Lower lobe of right lung (tissue), 2 donors: ENCODE data around the gene GALNT2. TPM values are rescaled to one million over a fixed set of nuclear protein-coding genes. Genes with fewer than 3 reads are reported as not detected.

Experiments
- ATAC-seq, 2 donors: fragments of 200-7000 bp; cut with Tn5 transposase; one replicate each; pipeline ENCODE4 v1.9.1; 2020 to 2022; ENCODE audit warnings: mild to moderate bottlenecking in 2 of 2, moderate library complexity in 2 of 2
- DNase-seq: peaks from one replicate; pipeline ENCODE4 v3.0.0-alpha.2; 2020
- H3K27ac ChIP-seq: fragments of 200-600 bp; one replicate; pipeline ENCODE4 v1.8.0; 2022
- H3K27me3 ChIP-seq: fragments of 200-600 bp; one replicate; pipeline ENCODE4 v1.8.0; 2022; ENCODE audit warnings: low read depth
- H3K36me3 ChIP-seq: fragments of 200-600 bp; one replicate; pipeline ENCODE4 v1.8.0; 2022; ENCODE audit warnings: mild to moderate bottlenecking
- H3K4me1 ChIP-seq: fragments of 200-600 bp; one replicate; pipeline ENCODE4 v1.8.0; 2022
- H3K4me3 ChIP-seq: fragments of 200-600 bp; one replicate; pipeline ENCODE4 v1.8.0; 2022; ENCODE audit warnings: mild to moderate bottlenecking
- H3K9me3 ChIP-seq: fragments of 200-600 bp; one replicate; pipeline ENCODE4 v1.8.0; 2022
- CTCF ChIP-seq: fragments of 200-600 bp; IDR thresholded peaks from one replicate; pipeline ENCODE4 v1.8.0; 2022; ENCODE audit warnings: antibody characterized with exemption, mild to moderate bottlenecking
- intact Hi-C: fragments of 100-400 bp; cut with DNase I; formaldehyde crosslinking; loops from one replicate; pipeline ENCODE4 v1.11.0; 2022
- total RNA-seq: library from RNA; stranded (reverse); fragmentation: NEBNext Ultra II Directional; extraction: Animal tissue kit (Norgen Biotek cat#: 25700); gene quantifications from one replicate; pipeline ENCODE4 v1.2.1, GENCODE V29; 2021
- donor health status: DM: no; HTN: yes; CAD: no; lungs with severe emphysema.

Gene GALNT2
- total RNA-seq, 1 donor from 2014 or later: 48.0 TPM

DNA sequence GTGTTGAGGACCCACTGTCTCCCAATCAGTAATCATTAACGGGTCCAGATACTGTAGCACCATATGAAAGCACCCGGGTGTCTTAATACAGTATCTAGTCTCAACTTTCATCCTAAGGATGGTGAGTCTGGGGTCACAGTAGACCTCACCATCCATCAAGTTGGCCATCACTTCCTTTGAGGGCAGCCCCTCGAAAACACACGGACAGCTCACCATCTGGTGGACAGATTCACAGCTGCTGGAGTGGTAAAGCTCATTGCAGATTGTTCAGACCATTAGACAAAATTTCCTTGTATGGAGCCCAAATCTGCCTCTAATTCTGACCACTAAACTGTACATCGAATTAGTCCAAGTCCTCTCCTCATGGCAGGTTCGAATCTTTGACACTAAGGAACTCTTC is 236.0 kb downstream of the GALNT2 start:
- Histone ChIP-seq H3K27ac (no peak overlapping the region), H3K36me3 (no peaks in the 10 kb centered on the region), H3K27me3 (no peaks in the 10 kb centered on the region), H3K4me3 (no peak overlapping the region), H3K9me3 (no peaks in the 10 kb centered on the region), H3K4me1 (peaks cover 11% of the 10 kb centered on the region)
- DNase-seq: no peak
- no peak for TF ChIP-seq CTCF
- intact Hi-C loops: no loop called here
- no peak for ATAC-seq

DNA sequence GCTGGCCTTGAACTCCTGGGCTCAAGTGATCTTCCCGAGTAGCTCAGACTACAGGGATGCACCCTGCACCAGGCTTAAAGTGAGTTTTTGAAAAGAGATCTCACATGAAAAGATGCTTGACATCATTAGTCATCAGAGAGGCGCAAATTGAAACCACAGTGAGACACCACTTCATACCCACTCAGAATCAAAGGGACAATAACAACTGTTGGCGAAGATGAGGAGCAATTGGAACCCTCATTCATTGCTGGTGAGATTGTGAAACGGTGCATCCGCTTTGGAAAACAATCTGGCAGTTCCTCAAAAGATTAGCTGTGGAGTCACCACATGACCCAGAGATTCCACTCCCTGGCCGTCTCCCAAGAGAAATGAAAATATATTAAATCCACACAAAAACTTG is 236.8 kb downstream of the GALNT2 start:
- intact Hi-C loops: no loop called here
- Histone ChIP-seq H3K27ac (no peak overlapping the region), H3K9me3 (no peaks in the 10 kb centered on the region), H3K4me1 (peaks cover 11% of the 10 kb centered on the region), H3K4me3 (no peak overlapping the region), H3K27me3 (no peaks in the 10 kb centered on the region), H3K36me3 (no peaks in the 10 kb centered on the region)
- TF ChIP-seq CTCF: no peak
- ATAC-seq (no peak), DNase-seq (no peak)

DNA sequence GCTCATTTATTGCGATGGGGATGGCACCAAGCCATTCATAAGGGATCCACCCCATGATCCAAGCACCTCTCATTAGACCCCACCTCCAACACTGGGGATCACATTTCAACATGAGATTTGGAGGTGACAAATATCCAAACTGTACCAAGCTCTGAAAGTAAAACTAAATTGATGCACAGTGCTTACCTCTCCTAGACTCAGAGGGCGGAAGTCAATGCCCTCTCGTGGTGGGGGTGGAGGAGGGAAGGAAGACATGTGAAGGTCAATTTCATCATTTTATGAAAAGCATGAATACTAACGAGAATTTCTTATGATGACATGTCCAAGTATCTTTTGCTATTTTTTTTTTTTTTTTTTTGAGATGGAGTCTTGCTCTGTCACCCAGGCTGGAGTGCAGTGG is 239.1 kb downstream of the GALNT2 start:
- Histone ChIP-seq H3K9me3 (no peaks in the 10 kb centered on the region), H3K27me3 (peaks cover 2% of the 10 kb centered on the region), H3K36me3 (no peaks in the 10 kb centered on the region), H3K4me1 (peaks cover 11% of the 10 kb centered on the region), H3K27ac (no peak overlapping the region), H3K4me3 (no peak overlapping the region)
- no peak for TF ChIP-seq CTCF
- intact Hi-C loops: no loop called here
- ATAC-seq: no peak
- no peak for DNase-seq

DNA sequence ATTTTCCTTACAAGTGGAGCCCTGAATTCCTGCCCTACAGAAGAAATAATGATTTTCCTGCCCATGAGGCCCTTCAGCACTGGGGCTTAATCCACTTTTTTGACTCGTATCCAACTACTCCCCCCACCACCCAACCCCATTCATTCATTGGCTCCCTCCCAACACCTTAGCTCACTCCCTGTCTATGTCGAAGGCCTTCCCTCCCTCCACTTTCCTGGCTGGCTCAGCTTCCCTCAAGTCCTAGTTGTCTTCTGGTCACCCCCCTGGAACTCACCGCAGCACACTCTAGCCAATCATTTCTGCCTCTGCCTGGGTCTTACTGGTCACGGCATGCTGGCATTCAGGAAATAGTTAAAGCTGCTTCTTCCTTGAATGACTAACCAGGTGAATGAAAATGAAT is 240.2 kb downstream of the GALNT2 start:
- H3K36me3 ChIP-seq: no peaks in the 10 kb centered on the region
- peaks cover 12% of the 10 kb centered on the region for H3K27me3 ChIP-seq
- H3K4me3 ChIP-seq: no peak overlapping the region
- DNase-seq (no peak), ATAC-seq (no peak)
- no peaks in the 10 kb centered on the region for H3K9me3 ChIP-seq
- intact Hi-C loops: no loop called here
- TF ChIP-seq CTCF: no peak
- peaks cover 11% of the 10 kb centered on the region for H3K4me1 ChIP-seq
- H3K27ac ChIP-seq: no peak overlapping the region

- intact Hi-C loops: no loop called here
- Histone ChIP-seq H3K4me1 (peaks cover 11% of the 10 kb centered on the region), H3K4me3 (no peak overlapping the region), H3K27ac (no peak overlapping the region), H3K36me3 (no peaks in the 10 kb centered on the region), H3K9me3 (no peaks in the 10 kb centered on the region), H3K27me3 (peaks cover 12% of the 10 kb centered on the region)
- DNase-seq (peak; percentile 74), ATAC-seq (peak; percentile 25 to 28)
- no peak for TF ChIP-seq CTCF
Measured at GRCh38 chr1:230308039-230308438, 241.0 kb downstream of the GALNT2 start.

DNA sequence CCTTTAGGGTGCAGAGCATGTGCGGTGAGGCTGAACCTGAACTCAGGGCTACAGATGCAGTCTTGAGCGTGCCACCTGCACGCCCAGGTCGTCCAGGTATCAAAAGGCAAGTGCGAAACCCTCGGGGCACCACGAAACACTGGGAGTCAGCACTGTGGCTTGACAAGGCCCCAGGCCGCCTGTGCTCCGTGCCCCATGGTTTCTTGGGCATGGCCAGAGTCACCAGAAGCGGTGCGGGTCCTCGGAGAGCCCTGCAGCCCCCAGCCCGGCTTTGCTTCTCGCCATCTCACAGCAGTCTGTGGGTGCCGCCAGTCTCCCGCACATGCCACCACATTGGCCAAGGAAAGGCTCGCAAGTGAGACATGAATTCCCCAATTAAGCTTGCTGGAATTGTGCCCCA is 241.8 kb downstream of the GALNT2 start:
- TF ChIP-seq CTCF: no peak
- intact Hi-C loops: no loop called here
- Histone ChIP-seq H3K9me3 (no peaks in the 10 kb centered on the region), H3K4me1 (peaks cover 6% of the 10 kb centered on the region), H3K4me3 (no peak overlapping the region), H3K27ac (no peak overlapping the region), H3K27me3 (peaks cover 12% of the 10 kb centered on the region), H3K36me3 (no peaks in the 10 kb centered on the region)
- DNase-seq: no peak
- ATAC-seq: no peak
